ENCODE measurements around the gene GCN1.

GCN1 gene

DNA sequence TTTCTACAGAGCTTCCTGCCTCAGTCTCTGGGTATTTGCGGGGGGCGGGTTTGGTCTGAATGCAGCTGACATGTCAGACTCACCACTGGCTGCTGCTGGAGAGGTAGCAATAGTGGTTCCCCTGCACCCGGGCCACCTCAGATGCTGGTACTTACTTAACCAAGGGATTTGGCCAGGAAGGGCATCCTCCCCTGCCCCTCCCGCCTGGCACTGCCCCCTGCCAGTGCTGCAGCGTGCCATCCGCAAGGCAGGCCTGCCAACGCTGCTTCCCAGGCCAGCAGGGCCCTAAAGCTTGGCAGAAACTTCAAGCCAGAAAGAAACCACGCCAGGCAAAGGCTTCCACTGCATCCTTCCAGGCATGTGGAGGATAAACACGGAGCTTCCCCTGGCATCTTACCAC lies 100.0 kb downstream of the GCN1 start:
- no peak for DNase-seq (ENCODE audit: low read depth in 1 of 2, low spot score in 1 of 2)

DNA sequence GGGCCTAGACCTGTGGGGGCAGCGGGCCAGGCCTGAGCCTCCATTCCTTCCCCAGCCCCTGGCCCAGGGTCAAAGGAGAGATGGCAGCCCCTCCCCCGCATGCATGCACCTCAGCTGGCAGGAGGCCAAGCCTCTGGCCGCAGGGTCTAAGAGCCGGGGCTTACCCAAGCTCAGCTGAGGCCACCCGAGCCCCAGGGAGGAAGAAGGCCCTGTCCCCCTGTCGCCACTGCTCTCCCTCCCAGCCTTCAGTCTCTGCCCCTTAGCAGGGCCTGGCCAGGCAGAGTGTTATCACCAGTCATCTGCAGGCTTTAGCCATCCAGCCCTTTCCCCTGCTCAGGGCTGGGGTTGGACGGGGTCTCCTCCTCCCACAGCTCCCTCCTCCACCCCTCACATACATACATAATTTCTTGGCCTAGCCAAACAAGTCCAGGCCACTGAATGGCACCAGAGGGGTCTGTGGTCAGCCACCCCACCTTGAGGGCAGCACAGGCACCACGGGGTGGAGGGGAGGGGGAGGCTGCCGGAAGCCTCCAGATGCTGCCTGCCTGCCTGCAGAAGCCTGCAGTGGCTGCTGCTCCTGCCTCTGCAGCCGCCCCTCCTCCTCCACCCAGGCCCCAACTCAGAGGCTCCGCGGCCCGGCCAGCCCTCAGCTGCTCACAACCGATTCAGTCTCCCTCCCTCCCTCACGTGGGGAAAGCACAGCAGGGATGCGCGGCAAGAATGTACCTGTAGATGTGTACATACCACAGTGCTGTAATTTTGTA lies 100.7 kb downstream of the GCN1 start:
- DNase-seq (ENCODE audit: low read depth in 1 of 2, low spot score in 1 of 2): no peak

DNA sequence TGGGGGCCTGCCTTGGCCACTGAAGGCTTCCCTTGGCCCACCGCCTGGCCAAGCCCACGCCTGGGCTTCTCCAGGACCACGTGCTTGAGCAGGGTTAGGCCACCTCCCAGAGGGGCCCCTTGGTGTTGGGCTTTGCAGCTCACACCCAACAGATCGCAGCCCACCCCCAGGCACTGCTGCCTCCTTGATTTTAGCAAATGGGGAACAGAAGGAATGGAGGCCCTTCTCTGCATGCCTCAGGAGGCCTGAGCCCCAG lies 101.3 kb downstream of the GCN1 start:
- no peak for DNase-seq (ENCODE audit: low read depth in 1 of 2, low spot score in 1 of 2)

DNA sequence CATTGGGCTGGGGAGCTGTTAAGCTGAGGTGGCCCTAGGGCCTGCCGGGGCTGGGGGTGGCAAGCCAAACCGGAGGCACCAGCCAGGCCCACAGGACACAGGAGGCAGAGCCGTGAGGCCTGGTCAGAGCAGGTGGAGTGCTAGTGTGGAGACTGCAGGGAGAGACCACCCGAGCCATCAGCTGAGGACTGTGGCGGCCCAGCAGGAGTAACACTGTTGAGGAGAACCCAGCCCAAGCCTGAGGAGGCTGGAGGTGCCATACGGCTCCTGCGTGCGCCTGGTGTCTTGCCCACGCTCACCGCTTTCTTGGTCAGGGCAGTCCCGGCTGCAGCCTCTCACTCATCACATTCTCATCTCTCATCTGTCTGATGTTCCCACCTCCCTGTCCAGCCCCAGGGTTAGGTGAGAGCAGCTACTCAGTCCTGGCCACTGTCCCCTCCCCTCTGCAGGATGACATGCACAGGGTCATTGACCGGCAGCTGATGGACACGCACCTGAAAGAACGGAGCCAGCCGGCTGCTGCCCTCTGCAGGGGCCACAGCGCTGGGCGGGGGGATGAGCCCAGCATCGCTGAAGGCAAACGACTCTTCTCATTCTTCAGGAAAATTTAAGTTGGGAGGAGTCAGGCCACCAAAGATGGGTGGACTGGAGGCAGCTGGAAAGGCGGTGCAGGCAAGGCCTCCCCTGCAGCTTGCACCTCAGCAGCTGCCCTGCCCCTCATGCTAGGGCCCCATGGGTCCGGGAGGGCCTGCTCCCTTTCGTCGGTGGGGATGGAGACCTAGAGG lies 101.8 kb downstream of the GCN1 start:
- no peak for DNase-seq (ENCODE audit: low read depth in 1 of 2, low spot score in 1 of 2)

DNA sequence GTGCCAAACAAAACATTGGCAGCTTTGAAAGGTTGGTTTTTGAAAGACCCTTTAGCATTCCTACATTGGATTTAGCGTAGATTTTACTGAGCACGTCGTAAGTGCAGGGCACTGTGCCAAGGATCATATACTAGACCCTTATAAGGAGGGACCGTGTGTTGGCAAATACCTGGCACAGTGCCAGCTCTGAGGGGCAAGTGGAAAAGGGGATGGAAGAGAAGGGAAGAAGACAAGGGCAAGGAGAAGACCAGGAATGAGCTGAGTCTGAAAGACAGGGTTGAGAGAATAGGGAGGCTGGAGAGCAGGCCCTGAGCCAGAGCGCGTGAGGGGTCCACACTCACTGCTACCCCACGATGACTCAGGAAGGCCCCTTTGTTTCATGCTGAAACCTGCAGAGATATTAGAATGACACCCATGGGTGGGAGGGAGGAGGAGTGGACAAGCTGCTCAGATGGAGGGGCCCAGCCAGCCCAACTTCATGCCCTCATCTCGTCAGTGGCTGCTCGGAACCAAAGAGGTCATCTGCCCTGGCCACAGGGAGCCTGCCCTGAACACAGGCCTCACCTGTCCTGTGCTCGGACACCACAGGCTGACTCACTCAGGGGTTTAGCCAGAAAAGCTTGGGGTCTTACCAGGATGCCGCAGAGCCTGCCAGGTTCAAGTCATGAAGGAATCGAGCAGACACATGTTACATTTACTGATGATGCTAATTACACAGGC lies 103.0 kb downstream of the GCN1 start:
- no peak for DNase-seq (ENCODE audit: low read depth in 1 of 2, low spot score in 1 of 2)

DNA sequence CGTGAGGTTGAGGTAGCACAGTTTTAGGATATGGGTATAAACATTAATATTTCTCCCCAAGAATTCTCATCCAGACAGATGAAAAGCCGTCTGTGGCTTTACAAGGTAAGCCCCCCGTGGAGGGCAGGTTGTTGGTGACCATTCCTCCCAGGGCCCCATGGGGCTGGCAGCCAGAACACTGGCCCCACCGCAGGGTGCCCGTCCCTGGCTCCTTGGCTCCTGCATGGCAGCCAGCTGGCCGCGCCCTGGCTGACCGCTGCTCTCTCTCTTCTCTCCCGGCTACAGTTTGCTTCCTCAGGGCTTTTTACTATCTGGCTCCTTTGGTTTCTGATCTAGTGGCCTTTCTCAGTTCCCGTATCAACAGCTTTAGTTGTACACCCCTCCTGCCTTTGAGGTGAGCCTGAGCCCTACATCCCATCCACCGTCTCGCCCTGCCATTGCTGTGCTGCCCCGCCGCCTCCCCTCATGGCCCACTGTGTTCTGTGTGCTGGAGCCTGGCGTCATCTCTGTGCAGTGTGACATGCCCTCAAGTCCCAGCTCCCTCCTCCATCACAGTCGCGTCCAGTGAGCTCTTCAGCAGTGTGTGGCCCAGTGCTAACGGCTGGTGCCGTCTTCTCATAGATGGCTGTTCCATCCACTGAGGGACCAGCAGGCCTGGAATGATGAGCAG lies 103.8 kb downstream of the GCN1 start:
- DNase-seq (ENCODE audit: low read depth in 1 of 2, low spot score in 1 of 2): no peak

DNA sequence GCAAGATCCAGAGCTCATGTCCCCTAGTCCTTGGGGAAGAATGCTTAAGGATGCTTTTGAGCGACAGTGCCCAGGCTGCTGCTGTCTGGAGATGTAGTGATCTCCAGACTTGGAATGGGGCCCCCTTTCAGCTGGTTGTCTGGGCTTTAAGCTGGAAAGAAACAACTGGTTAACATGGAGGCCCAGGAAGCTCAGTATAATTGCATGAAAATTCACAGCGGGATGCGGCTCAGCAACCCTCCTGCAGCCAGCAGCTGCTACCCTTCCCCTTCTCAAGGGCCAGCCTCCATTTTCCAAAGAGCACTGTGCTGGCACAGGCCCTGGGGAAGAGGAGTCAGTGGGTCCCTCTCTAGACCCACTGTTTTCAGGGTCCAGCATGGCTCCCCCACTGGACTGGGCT lies 104.3 kb downstream of the GCN1 start:
- DNase-seq (ENCODE audit: low read depth in 1 of 2, low spot score in 1 of 2): no peak

DNA sequence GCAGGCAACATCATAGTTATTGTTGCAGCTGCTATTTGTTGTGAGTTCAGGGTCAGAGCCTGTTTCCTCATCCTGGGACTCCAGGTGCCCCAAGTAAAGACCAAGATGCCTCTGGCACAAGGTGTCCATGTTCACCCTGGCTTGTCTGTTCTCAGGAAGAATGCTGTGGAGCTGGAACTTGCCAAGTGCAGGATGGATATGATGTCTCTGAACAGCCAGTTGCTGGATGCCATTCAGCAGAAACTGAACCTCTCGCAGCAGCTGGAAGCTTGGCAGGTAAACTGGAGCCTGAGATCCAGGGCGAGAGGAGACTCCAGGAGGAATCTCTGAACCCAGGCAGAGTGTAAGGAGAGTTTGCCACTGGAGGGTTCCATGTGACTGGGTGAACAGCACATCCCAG lies 104.7 kb downstream of the GCN1 start:
- DNase-seq (ENCODE audit: low read depth in 1 of 2, low spot score in 1 of 2): no peak

DNA sequence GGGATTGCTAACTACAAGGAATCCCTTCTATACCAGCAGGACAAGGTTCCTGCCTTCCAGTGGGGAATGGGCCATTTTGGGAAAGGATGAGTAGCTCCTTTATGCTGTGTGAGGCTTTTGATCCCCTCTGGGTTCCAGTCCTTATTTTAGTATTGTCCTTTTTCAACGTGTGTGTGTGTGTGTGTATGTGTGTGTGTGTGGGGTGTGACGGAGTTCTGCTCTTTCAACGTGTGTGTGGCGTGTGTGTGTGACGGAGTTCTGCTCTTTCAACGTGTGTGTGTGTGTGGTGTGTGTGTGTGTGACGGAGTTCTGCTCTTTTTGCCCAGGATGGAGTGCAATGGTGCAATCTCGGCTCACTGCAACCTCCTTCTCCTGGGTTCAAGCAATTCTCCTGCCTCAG lies 105.4 kb downstream of the GCN1 start:
- no peak for DNase-seq (ENCODE audit: low read depth in 1 of 2, low spot score in 1 of 2)

DNA sequence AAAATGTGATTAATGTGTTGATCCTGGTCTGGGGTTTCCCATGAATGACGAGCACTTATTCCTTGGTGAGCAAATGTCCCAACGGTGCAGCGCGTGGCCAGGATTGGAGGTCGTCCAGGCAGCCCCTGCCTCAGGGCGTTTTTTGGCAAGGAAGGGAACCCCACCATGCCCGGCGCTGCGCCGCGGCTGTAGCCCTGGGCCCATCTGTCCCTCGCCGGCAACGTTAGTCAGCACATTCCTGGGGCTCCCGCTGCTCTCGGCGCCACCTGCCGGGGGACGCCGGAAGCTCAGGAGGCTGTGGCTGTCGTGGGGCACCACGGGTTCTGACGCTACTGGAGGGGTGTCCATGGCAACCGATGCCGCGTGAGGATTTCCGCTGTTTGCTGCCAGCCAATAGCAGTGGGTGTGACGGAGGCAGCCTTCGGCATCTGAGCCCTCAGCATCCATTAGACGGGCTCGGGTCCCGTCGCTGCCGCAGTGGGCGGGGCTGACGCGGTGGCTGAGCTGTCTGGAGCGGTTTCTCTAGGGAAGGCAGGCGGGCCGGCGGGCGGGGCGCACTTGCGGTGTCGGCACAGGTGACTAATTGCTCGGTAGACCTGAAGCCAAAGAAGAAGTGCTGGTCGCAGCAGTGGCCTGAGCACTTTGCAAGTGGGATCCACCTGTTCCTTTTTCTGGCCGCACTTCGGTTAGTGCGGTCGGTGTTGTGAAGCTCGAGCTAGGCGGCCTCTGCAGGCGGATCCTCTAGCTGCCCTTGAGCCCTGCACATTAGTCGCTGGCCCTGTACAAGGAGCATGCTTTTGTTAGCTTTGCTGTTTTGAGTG lies 107.5 kb downstream of the GCN1 start:
- DNase-seq (ENCODE audit: low read depth in 1 of 2, low spot score in 1 of 2): peak; percentile 99

DNA sequence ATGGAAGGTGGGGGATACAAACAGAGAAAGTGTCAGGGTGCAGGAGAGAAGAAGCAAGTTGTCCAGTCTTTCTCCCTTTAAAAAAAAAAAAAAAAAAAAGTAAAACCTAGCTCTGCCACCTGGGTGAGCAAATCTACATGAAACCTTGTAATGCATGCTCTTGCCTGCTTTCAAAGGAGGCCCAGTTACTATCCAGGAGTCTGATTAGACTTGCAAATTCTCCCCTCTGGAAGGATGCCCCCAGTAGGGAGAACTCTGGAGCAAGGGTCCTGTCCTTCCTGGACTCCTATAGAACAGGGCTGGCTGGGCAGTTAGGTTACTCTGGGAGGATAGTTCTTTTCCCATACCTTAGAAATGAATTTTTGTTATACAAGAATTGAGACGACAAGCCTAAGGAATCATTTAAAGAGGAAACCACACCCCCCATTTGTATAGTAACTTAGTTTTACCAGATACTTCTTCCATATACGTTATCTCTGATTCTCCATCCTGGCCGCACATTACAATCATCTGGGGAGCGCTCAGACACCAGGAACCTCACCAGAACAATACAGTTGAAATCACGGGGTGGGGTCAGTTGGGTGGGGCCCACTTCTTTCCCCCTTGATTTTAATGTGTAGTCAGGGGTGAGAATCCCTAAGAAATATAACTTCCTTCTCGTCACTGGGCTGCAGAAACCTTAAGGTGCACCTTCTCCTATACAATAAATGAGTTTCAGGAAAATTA lies 108.4 kb downstream of the GCN1 start:
- DNase-seq (ENCODE audit: low read depth in 1 of 2, low spot score in 1 of 2): no peak

DNA sequence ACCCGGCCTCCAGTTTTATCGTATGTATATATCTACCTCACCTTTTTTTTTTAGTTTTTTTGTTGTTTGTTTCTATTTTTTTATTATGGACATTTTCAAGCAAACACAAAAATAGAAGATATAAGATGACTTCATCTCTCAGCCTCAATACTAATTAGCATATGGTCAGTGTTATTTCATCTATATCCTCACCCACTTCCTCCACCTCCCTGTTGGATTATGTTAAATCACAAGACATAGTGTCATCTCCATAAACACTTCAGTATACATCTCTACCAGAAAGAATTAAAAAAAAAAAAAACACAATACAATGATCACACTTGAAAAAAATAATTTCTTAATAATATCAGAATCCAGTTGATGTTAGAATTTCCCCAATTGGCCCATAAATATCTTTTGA lies 112.9 kb downstream of the GCN1 start:
- no peak for DNase-seq (ENCODE audit: low read depth in 1 of 2, low spot score in 1 of 2)

DNA sequence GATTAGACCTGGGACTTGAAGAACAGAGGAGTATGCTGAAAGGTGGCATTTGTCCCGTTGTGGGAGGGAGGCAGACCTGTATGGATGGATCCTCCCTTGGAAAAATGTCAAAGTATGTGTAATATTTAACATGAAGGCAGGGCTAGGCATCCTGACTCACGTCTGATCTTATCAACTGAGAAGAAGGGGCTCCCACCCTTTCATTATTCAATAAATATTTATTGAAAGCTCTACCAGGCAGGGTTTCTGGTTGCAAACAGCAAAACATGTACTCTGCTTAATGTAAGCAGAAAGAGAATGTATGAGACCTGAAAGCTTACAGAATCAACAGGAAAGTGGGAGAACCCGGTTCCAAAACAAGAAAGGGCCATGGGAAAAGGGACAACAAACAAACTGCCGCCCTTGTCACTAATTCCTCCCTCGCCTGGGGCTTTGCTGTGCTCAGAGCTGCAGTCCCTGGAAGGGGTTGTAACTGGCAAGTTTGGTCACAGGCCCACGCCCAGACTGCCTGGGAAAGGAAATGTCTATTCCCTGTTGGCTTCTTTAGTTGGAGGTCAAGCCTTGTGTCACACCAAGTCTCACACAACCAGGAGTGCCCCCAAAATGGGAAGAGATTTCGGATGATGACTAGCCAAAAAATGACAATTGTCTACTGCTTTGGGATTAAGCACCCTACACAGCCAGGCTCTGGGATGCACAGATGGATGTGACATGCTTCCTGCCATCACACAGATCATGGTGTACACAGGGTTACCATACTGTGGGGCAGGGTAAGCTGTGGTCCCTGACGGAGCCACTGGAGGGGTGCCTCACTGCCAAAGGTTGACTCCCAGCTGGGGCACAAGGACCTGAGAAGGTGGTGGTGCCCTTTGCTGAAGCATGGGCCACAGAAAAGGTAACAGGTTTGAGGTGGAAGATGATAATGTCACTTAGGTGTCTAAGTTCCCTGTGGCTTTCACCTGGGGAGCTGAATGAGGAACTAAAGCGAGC lies 114.8 kb downstream of the GCN1 start:
- no peak for DNase-seq (ENCODE audit: low read depth in 1 of 2, low spot score in 1 of 2)

DNA sequence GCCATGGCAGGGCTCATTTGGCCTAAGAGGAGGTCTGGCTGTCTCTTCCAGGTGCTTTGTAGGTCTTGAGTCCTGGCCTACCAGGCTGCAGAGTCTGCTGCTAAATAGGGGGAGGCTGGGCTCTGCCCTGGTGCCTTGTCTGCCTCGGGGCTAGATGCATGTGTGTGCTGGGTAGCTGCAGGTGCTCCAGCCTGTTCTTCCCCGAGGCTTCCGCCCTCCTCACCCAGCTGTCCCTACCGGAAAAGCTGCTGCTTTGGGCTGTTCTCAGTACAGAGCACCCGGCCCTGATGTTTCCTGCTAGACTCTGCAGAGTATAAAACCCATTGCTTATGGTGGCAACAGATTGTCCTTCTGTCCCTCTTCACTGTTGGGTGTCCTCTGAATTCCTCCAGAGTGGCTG lies 115.6 kb downstream of the GCN1 start:
- no peak for DNase-seq (ENCODE audit: low read depth in 1 of 2, low spot score in 1 of 2)

DNA sequence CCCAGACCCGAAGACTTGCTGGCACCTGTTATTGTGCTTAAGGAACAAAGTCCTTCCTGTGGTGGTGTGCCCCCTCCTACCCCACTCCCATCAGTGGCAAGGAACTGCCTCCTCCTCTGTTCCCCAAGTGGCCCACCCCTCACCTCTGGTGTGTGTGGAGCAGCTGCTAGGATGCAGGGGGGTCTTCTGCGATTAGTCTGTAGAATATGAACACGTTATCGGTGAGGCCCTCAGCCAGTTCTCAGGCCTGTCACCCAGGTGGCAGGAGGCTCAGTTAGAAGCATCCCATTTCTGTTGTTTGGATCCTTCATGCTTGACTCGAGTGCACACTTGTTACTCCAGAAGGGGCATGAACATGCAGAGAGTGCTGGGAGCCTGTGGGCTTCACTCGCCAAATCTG lies 117.3 kb downstream of the GCN1 start:
- DNase-seq (ENCODE audit: low read depth in 1 of 2, low spot score in 1 of 2): no peak
